LNCaP clone FGC (cell line): Measurements from ENCODE around the gene EPS8L3.

ENCODE experiments used
- DNase-seq: peaks from one replicate; pipeline ENCODE4 v3.0.0-alpha.2; 2011; ENCODE audit warnings: low read depth
- H3K4me3 ChIP-seq: 2 replicates; pipeline ENCODE4 v1.5.1; 2011; ENCODE audit warnings: mild to moderate bottlenecking, low read depth, low read length, control low read depth
- CTCF ChIP-seq: IDR thresholded peaks from 2 replicates; pipeline ENCODE4 v1.5.1; 2012; ENCODE audit warnings: mild to moderate bottlenecking; ENCODE audit not compliant: control insufficient read depth, insufficient read depth; ENCODE audit errors: extremely low read depth

Gene EPS8L3

GRCh38 chr1:109733236-109733870 is 30.4 kb downstream of the EPS8L3 start:
- no peak for TF ChIP-seq CTCF
- no peak for DNase-seq
- no peak overlapping the region for H3K4me3 ChIP-seq

GRCh38 chr1:109732390-109732881 is 31.3 kb downstream of the EPS8L3 start:
- no peak for TF ChIP-seq CTCF
- DNase-seq, result no peak
- H3K4me3 ChIP-seq, result no peak overlapping the region

- TF ChIP-seq CTCF, result no peak
- no peak for DNase-seq
- H3K4me3 ChIP-seq, result no peak overlapping the region
Measured at GRCh38 chr1:109730666-109731065, 33.1 kb downstream of the EPS8L3 start.

GRCh38 chr1:109728870-109729269 is 34.9 kb downstream of the EPS8L3 start:
- TF ChIP-seq CTCF, result no peak
- no peak overlapping the region for H3K4me3 ChIP-seq
- DNase-seq, result no peak

- DNase-seq, result no peak
- TF ChIP-seq CTCF, result no peak
- no peak overlapping the region for H3K4me3 ChIP-seq
Measured at GRCh38 chr1:109726728-109727373, 36.9 kb downstream of the EPS8L3 start.

- no peak for DNase-seq
- no peak for TF ChIP-seq CTCF
- no peak overlapping the region for H3K4me3 ChIP-seq
Measured at GRCh38 chr1:109726007-109726406, 37.7 kb downstream of the EPS8L3 start.
